GM18873 (cell line): ENCODE data around the gene TRIM50.
"Not testable (repeated sequence)": the region's sequence is repeated elsewhere in the genome, so short reads cannot be mapped to it uniquely, and the experiment has no call there.

Source experiments
- ATAC-seq: cut with Tn5 transposase; IDR thresholded peaks from one replicate; pipeline ENCODE4 v1.9.1; 2021; ENCODE audit warnings: mild to moderate bottlenecking, moderate library complexity, moderate number of reproducible peaks; ENCODE audit not compliant: unreplicated experiment, low FRiP score

TRIM50 gene

DNA sequence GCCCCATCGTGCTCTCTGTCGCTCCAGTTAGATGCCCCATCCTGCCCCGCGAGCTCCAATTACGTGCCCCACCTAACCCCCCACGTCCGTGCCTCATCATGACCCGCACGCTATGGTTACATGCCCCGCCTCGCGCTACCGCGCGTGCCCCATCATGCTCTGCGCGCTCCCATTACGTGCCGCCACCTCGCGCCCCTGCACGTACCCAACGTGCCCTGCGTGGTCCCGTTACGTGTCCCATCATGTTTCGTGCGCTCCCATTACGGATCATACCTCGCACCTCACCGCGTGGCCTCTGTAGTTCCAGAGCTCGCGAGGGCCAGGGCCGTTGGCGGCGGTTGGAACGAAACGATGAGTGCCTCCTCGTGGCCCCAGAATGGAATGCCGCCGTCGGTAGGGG lies at the start of gene TRIM50, which contains the start of gene FKBP6:
TSS of gene TRIM50 (minus strand) at position 161 of the 400 bp plus-strand sequence. CDS start 3,295 bp downstream, outside the sequence.
TSS of gene FKBP6 (plus strand) at position 240 of the 400 bp plus-strand sequence. CDS start 268 bp downstream, outside the sequence.
- not testable (repeated sequence) for ATAC-seq

GRCh38 chr7:73376671-73377412 lies 49.0 kb upstream of the TRIM50 start:
- ATAC-seq = no peak

DNA sequence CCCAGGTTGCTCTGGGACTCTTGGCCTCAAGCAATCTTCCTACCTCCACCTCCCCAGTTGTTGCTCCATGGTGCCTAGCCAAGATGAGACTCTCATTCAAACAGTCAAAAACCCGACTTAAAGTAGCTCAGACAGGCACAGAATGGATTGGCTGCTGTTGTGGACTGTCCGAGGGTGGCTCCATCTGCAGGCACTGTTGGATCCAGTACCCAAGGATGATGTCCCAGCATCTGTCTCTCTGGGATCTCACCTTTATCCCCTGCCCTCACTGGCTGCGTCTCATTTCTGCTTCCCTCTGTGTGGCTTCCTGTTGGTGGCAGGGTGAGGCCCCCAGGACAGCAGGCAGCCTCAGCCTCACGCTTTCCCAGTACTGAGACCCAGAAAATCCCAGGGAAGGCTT lies 48.4 kb upstream of the TRIM50 start:
- not testable (repeated sequence) for ATAC-seq

- no peak for ATAC-seq
These were observed 45.9 kb upstream of the TRIM50 start for GRCh38 chr7:73373741-73374140.

DNA sequence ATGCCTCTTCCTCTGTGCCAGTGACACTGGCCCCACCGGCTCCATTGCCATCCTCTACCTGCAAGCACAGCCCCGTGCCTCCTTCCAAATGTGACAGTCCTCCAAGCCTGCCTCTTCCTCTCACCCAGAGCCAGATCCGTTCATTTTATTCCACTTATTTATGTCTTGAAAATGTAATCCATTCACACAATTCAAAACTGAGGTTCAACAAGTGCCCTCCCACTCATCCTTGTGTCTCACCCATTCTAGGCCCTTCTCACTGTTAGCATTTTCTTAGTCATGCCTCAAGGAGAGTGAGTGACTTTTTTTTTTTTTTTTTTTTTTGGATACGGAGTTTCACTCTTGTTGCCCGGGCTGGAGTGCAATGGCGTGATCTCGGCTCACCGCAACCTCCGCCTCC lies 41.7 kb upstream of the TRIM50 start:
- ATAC-seq = no peak

- no peak for ATAC-seq
These were observed 41.1 kb upstream of the TRIM50 start for GRCh38 chr7:73369009-73369408.

DNA sequence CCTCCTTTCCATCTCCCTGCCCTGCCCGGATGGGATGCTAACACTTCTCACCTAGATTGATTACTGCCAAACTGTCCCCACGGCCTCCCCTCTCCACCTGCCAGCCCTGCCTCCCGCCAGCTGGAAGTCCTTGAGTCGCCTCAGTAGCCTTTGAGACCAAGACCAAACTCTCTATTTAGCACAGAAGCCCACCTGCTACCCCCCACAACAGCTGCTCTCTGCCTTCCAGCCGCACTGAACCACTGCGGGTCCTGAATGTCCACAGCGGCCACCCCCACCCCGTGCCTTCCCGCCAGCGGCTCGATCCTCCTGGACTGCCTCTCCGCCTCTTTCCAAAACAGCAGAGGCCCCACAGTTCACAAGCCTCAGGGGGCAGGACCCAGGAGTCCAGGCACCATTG lies 39.1 kb upstream of the TRIM50 start:
- no peak for ATAC-seq

DNA sequence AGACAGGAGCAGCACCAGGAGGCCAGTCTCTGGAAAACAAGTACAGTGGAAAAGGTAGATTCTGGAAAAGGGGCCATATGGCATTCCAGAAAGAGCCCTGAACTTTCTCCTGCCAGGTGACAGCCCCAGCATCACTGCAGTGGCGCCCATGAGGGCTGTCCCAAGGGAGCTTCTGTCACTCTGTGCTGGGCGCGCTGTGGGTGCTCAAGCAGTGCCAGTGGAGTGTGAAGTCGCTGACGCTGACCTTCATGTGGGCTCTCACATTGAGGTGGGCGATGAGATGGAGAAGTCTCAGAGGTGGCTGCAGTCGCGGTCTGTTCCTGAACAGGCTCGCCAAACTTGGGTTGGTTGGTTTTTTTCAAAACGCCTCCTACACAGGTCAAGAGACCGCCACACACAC lies 38.2 kb upstream of the TRIM50 start:
- ATAC-seq = no peak

DNA sequence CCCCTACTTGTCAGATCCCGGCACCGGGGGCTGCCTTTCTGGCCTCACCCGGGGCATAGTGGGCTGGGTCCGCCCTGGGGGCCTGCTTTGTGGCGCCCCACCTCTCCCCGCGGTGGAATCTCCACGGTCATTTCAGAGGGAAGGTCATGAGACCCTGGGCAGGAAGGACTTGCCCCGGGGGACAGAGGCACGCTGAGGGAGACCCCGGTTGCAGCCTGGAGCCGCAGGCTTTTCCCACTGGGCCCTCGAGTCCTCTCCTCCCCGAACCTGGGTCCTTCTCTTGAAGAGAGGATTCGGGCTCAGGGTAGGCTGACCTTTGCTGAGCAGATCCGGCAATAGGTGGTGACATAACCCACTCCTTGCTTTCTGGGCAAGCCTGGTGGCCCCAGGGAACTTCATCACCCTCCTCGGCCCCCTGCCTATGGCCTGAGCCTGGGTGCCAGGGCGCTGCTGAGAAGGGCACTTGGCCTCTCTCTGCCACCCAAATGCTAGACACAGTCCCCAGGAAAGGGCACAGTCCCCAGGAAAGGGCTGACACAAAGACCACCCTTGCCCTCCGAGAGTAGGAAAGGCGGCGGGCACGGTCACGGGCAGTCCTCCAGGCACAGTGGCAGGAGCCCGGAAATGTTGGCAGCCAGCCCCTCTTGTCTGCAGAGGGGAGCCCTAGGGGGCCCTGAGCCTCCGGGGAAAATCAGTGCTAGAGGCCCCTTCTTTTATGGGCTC lies 36.3 kb upstream of the TRIM50 start:
- ATAC-seq = no peak

DNA sequence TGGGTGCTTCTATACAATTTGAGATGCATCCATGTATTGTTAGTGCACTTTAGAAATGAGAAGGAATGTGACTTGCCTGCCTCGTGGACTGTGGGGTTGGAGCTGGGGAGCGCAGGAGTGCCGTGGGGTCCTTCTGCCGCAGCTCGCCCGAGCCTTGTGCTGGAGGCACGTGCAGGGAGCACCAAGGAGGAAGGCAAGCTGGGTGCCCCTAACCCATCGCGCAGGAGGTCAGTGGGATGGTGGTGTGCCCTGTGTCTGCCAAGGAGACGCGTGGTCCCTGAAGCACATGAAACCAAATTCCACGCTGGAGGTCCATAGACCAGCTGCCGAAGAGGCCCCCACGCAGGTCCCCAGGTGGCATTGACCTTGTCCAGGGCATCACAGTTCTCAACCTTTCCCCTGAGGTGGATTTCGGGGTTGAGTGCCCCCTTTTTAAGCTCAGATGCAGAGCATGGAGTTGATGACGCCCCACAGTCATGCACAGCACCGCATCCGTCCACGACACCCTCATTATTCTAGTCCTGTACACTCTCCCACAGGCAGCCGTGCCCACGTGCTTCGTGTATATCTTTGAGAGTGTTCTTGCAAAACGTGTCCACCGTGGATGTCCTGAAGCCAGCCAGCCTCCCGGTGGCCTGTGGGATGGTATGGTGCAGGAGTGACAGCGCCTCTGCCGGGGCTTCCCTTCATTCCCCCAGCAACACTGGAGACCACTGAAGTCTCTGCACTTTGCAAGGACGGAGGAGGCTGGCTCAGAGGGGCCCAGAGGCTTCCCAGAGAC lies 35.5 kb upstream of the TRIM50 start:
- no peak for ATAC-seq

DNA sequence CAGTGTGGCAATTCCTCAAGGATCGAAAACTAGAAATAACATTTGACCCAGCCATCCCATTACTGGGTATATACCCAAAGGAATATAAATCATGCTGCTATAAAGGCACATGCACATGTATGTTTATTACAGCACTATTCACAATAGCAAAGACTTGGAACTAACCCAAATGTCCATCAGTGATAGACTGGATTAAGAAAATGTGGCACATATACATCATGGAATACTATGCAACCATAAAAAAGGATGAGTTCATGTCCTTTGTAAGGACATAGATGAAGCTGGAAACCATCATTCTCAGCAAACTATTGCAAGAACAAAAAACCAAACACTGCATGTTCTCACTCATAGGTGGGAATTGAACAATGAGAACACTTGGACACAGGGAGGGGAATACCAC lies 32.7 kb upstream of the TRIM50 start:
- ATAC-seq = not testable (repeated sequence)

DNA sequence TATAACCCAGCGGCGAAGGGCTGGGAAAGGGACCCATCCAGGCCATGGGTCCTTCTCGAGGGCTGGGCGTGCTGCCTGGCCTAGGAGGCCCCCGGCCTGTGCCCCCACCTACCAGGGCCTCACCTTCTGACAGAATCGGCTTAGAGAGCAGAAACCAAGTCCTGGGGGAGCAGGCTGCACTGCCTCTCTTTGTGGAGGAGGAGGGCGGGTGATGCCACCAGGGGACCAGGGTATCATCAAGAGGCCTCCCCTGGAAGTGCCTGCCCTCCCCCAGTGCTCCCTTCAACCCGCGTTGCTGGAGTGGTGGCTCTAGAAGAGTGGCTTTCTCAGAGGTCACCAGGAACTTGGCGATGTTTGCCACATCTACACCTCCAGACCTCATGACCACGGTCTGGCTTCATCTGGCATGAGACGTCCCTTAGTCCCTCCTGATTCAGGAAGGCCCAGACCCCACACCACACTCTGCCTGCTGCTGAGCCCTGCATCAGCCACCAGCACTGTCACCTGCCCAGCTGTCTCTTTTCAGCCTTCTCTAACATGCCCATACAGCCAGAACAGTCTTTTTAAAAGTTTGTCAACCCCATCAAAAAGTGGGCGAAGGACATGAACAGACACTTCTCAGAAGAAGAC lies 32.0 kb upstream of the TRIM50 start:
- ATAC-seq = no peak

DNA sequence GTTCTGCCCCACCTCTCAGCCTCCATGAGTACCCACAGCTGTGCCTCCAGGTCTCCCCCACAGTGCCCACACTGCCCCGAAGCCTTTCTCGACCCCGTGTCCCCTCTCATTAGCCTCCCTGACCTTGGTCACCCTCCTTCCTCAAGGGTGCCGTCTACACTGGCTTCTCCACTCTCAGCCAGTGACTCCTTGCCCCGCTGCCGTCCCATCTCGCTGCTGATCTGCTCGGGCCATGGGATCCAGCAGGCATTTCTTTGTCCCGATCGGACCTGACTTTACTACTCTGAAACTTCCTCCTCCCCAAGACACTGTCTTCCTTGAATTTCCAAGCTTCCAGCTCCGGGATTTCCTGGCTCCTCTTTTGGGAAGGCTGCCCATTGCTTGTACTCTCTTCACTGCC lies 31.4 kb upstream of the TRIM50 start:
- ATAC-seq = no peak

- ATAC-seq = no peak
These were observed 30.9 kb upstream of the TRIM50 start for GRCh38 chr7:73358590-73359275.

- no peak for ATAC-seq
These were observed 28.3 kb upstream of the TRIM50 start for GRCh38 chr7:73356159-73356558.

GRCh38 chr7:73354821-73355220 lies 26.9 kb upstream of the TRIM50 start:
- ATAC-seq = no peak

DNA sequence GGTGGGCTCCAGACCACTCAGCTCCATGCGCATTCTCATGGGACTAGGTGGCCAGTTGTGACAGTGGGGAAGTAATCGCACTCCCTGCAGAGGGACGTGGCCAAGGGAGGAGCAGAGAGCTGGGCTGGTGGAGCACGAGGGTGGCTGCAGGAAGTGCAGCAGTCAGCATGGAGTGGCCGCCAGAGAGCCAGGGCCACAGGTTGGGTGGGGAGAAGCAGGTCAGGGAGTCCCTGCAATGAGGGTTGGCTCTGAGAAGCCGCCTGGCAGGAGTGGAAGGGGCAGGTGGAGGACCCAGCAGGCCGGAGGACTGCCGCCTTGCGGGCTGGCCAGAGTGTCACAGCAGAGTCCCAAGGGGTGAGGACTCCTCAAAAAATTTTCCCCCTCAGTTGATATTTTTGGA lies 26.3 kb upstream of the TRIM50 start:
- no peak for ATAC-seq

- ATAC-seq = no peak
These were observed 25.4 kb upstream of the TRIM50 start for GRCh38 chr7:73353243-73353642.

- no peak for ATAC-seq
These were observed 24.9 kb upstream of the TRIM50 start for GRCh38 chr7:73352784-73353183.
